Measurements from ENCODE around the gene RDH11. TPM values are rescaled to one million over a fixed set of nuclear protein-coding genes. Genes with fewer than 3 reads are reported as not detected.

The RDH11 gene
- total RNA-seq, 1 experiment from 2014 or later: 117 TPM

DNA sequence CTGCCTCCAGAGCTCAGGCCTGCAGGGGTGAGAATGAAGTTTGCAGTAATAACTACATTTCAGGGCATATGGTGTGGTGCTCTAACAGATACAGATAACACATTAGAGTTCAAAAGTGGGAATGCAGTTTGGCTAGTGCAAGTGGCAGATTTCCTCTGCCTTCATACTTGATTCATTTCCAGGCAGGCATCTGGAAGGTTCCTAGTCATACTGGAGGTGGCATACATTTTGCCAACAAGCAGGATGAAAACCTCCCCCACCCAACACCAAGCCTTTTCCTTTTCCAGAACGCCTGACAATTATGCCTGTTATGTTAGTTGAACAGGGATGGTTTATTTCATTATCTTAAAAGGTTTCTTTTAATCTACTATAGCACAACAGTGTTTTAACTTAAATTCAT is 45.4 kb downstream of the RDH11 start:
- CTCF ChIA-PET: no interaction called here
- intact Hi-C loops (cut with micrococcal nuclease; ENCODE audit: unreplicated experiment): no loop called here
- no peaks in the 10 kb centered on the region for H3K4me1 Mint-ChIP-seq (ENCODE audit: low read depth, unreplicated experiment)
- H3K36me3 Mint-ChIP-seq (ENCODE audit: insufficient read depth, unreplicated experiment): peaks cover 5% of the 10 kb centered on the region
- no TSS peak for BruUV-seq (replicated peaks)
- TF ChIP-seq, protein P1, sequence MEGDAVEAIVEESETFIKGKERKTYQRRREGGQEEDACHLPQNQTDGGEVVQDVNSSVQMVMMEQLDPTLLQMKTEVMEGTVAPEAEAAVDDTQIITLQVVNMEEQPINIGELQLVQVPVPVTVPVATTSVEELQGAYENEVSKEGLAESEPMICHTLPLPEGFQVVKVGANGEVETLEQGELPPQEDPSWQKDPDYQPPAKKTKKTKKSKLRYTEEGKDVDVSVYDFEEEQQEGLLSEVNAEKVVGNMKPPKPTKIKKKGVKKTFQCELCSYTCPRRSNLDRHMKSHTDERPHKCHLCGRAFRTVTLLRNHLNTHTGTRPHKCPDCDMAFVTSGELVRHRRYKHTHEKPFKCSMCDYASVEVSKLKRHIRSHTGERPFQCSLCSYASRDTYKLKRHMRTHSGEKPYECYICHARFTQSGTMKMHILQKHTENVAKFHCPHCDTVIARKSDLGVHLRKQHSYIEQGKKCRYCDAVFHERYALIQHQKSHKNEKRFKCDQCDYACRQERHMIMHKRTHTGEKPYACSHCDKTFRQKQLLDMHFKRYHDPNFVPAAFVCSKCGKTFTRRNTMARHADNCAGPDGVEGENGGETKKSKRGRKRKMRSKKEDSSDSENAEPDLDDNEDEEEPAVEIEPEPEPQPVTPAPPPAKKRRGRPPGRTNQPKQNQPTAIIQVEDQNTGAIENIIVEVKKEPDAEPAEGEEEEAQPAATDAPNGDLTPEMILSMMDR (IDR thresholded peaks at IDR 0.05; ENCODE audit: unreplicated experiment): no peak
- no peak overlapping the region for H3K4me3 Mint-ChIP-seq (ENCODE audit: low read depth, unreplicated experiment)
- H3K27me3 Mint-ChIP-seq (ENCODE audit: unreplicated experiment): no peaks in the 10 kb centered on the region
- H3K9me3 Mint-ChIP-seq (ENCODE audit: low read depth, unreplicated experiment): no peaks in the 10 kb centered on the region
- no peak overlapping the region for H3K27ac Mint-ChIP-seq (ENCODE audit: unreplicated experiment)
- no peak for DNase-seq

- Mint-ChIP-seq H3K27ac (ENCODE audit: unreplicated experiment) (no peak overlapping the region), H3K4me3 (ENCODE audit: low read depth, unreplicated experiment) (no peak overlapping the region), H3K4me1 (ENCODE audit: low read depth, unreplicated experiment) (no peaks in the 10 kb centered on the region), H3K9me3 (ENCODE audit: low read depth, unreplicated experiment) (no peaks in the 10 kb centered on the region), H3K36me3 (ENCODE audit: insufficient read depth, unreplicated experiment) (peaks cover 11% of the 10 kb centered on the region), H3K27me3 (ENCODE audit: unreplicated experiment) (no peaks in the 10 kb centered on the region)
- CTCF ChIA-PET: no interaction called here
- TF ChIP-seq, protein P1 (IDR thresholded peaks at IDR 0.05; ENCODE audit: unreplicated experiment): no peak
- intact Hi-C loops (cut with micrococcal nuclease; ENCODE audit: unreplicated experiment): no loop called here
- BruUV-seq (replicated peaks): no TSS peak
- DNase-seq: no peak
Observed at GRCh38 chr14:67646131-67646530, 49.4 kb downstream of the RDH11 start.

- TF ChIP-seq, protein P1 (IDR thresholded peaks at IDR 0.05; ENCODE audit: unreplicated experiment): no peak
- Mint-ChIP-seq H3K36me3 (ENCODE audit: insufficient read depth, unreplicated experiment) (peaks cover 11% of the 10 kb centered on the region), H3K4me3 (ENCODE audit: low read depth, unreplicated experiment) (no peak overlapping the region), H3K4me1 (ENCODE audit: low read depth, unreplicated experiment) (no peaks in the 10 kb centered on the region), H3K9me3 (ENCODE audit: low read depth, unreplicated experiment) (no peaks in the 10 kb centered on the region), H3K27ac (ENCODE audit: unreplicated experiment) (no peak overlapping the region), H3K27me3 (ENCODE audit: unreplicated experiment) (no peaks in the 10 kb centered on the region)
- no peak for DNase-seq
- intact Hi-C loops (cut with micrococcal nuclease; ENCODE audit: unreplicated experiment): no loop called here
- CTCF ChIA-PET: interaction anchor here (0.7 kb wide), 1 partner anchor 854 kb away, joined by 6 read pairs; no protein-coding TSS in a partner anchor
- no TSS peak for BruUV-seq (replicated peaks)
Observed at GRCh38 chr14:67645414-67645813, 50.1 kb downstream of the RDH11 start.

DNA sequence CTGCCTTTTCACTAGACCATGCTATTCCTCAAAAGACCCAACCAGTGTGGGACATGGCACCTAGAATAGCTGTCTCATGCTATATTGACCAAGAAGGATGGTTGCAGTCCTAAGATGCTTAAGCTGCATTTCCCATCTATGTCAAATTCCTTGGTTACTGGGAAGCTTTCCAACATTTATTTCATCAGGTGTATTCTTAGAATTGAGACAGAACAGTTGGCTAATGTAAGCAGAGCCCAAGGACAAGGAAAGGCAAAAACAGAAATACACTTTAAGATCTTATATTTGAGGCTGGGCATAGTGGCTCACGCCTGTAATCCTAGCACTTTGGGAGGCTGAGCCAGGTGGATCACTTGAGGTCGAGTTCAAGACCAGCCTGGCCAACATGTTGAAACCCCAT is 51.1 kb downstream of the RDH11 start:
- H3K36me3 Mint-ChIP-seq (ENCODE audit: insufficient read depth, unreplicated experiment): peaks cover 7% of the 10 kb centered on the region
- CTCF ChIA-PET: no interaction called here
- intact Hi-C loops (cut with micrococcal nuclease; ENCODE audit: unreplicated experiment): no loop called here
- H3K4me1 Mint-ChIP-seq (ENCODE audit: low read depth, unreplicated experiment): no peaks in the 10 kb centered on the region
- no peak overlapping the region for H3K4me3 Mint-ChIP-seq (ENCODE audit: low read depth, unreplicated experiment)
- no peak overlapping the region for H3K27ac Mint-ChIP-seq (ENCODE audit: unreplicated experiment)
- TF ChIP-seq, protein P1 (IDR thresholded peaks at IDR 0.05; ENCODE audit: unreplicated experiment): no peak
- no peaks in the 10 kb centered on the region for H3K27me3 Mint-ChIP-seq (ENCODE audit: unreplicated experiment)
- no peak for DNase-seq
- H3K9me3 Mint-ChIP-seq (ENCODE audit: low read depth, unreplicated experiment): no peaks in the 10 kb centered on the region
- no TSS peak for BruUV-seq (replicated peaks)

Measured in Calu3 (cell line).